Fibroblast of lung (primary cell): ENCODE results near the gene PDE12. TPM values are rescaled to one million over a fixed set of nuclear protein-coding genes. Genes with fewer than 3 reads are reported as not detected.

ENCODE experiments used
- DNase-seq, 2 donors: peaks; one replicate each; pipeline versions ENCODE4 v3.0.0 to v3.0.0-alpha.2; 2010; ENCODE audit warnings: low read depth in 2 of 2
- H2AFZ ChIP-seq: 2 replicates; pipeline ENCODE4 v1.5.1; 2012; ENCODE audit warnings: low read length, control low read depth, inconsistent platforms
- H3K27ac ChIP-seq: 2 replicates; pipeline ENCODE4 v1.5.1; 2011; ENCODE audit warnings: low read length, control low read depth; ENCODE audit not compliant: insufficient read depth
- H3K27me3 ChIP-seq: 2 replicates; pipeline ENCODE4 v1.5.1; 2011; ENCODE audit warnings: mild to moderate bottlenecking, low read length; ENCODE audit not compliant: control insufficient read depth, insufficient read depth
- H3K36me3 ChIP-seq: 2 replicates; pipeline ENCODE4 v1.5.1; 2011; ENCODE audit warnings: low read length; ENCODE audit not compliant: control insufficient read depth, insufficient read depth
- H3K4me1 ChIP-seq: 2 replicates; pipeline ENCODE4 v1.5.1; 2011; ENCODE audit warnings: low read length; ENCODE audit not compliant: control insufficient read depth, insufficient read depth; ENCODE audit errors: extremely low read depth
- H3K4me2 ChIP-seq: 2 replicates; pipeline ENCODE4 v1.5.1; 2011; ENCODE audit warnings: low read length, control low read depth; ENCODE audit not compliant: insufficient read depth; ENCODE audit errors: extremely low read depth
- H3K4me3 ChIP-seq, 4 experiments: fragments of 200-600 bp in 1 of 4; sonication (generic) in 1 of 4; replicated peaks in 1 of 4; 2 replicates each; pipeline ENCODE4 v1.5.1; 2011 to 2016; ENCODE audit warnings: low read length in 4 of 4, low read depth in 3 of 4, mild to moderate bottlenecking in 3 of 4, control low read depth in 2 of 4, inconsistent platforms in 1 of 4, mixed read lengths in 1 of 4; ENCODE audit not compliant: insufficient read depth in 1 of 4; ENCODE audit errors: control extremely low read depth in 1 of 4
- H3K79me2 ChIP-seq: 2 replicates; pipeline ENCODE4 v1.5.1; 2012; ENCODE audit warnings: mild to moderate bottlenecking, low read length, inconsistent platforms; ENCODE audit not compliant: control insufficient read depth, insufficient read depth
- H3K9ac ChIP-seq: 2 replicates; pipeline ENCODE4 v1.5.1; 2011; ENCODE audit warnings: mild to moderate bottlenecking, low read length, control low read depth; ENCODE audit not compliant: insufficient read depth
- H3K9me3 ChIP-seq: 2 replicates; pipeline ENCODE4 v1.5.1; 2012; ENCODE audit warnings: low read depth, low read length; ENCODE audit not compliant: control insufficient read depth, insufficient read depth
- H4K20me1 ChIP-seq: 2 replicates; pipeline ENCODE4 v1.5.1; 2011; ENCODE audit warnings: low read length; ENCODE audit not compliant: control insufficient read depth, insufficient read depth; ENCODE audit errors: extremely low read depth
- CTCF ChIP-seq, 2 donors: IDR thresholded peaks in 1 of 2; conservative IDR thresholded peaks in 1 of 2; 1 replicate in 1 of 2; 2 replicates in 1 of 2; pipeline ENCODE4 v1.5.1; 2011 to 2012; ENCODE audit warnings: low read length in 2 of 2, control low read depth in 1 of 2, inconsistent platforms in 1 of 2, low read depth in 1 of 2, mild to moderate bottlenecking in 1 of 2
- EZH2 ChIP-seq: IDR thresholded peaks from 2 replicates; pipeline ENCODE4 v1.5.1; 2012; ENCODE audit warnings: low read length, control low read depth, mild to moderate bottlenecking; ENCODE audit errors: missing control alignments
- polyA plus RNA-seq, 2 donors: library from polyadenylated mRNA; depleted of rRNA in 1 of 2; stranded (reverse) in 1 of 2; unstranded in 1 of 2; fragments of >200 nt; gene quantifications; 2 replicates each; pipeline ENCODE4 v1.2.1, GENCODE V29; 2011 to 2012; ENCODE audit warnings: missing spikeins in 1 of 2
- total RNA-seq: library from RNA; depleted of rRNA; stranded (reverse); fragments of >200 nt; gene quantifications from 2 replicates; pipeline ENCODE4 v1.2.1, GENCODE V29; 2014

PDE12 gene
- total and polyA plus RNA-seq, 2 donors (not counting 1 experiment from before 2014, with no cell fraction given), result 11.1 to 11.2 TPM

GRCh38 chr3:57559526-57559925, 3.5 kb downstream of the PDE12 start:
- Histone ChIP-seq H2AFZ (no peak overlapping the region), H3K9ac (no peak overlapping the region), H4K20me1 (no peaks in the 10 kb centered on the region), H3K4me2 (peak overlapping the region; percentile 32), H3K4me1 (peaks cover 2% of the 10 kb centered on the region), H3K27me3 (no peaks in the 10 kb centered on the region), H3K36me3 (no peaks in the 10 kb centered on the region), H3K27ac (no peak overlapping the region), H3K9me3 (no peaks in the 10 kb centered on the region), H3K79me2 (peaks cover 37% of the 10 kb centered on the region), H3K4me3 (no peak overlapping the region)
- peak; percentile 36 to 56 for DNase-seq
- no peak for TF ChIP-seq CTCF (conservative IDR thresholded peaks at IDR 0.05 in 1 of 2, IDR thresholded peaks at IDR 0.05 in 1 of 2; ENCODE audit: low read depth in 1 of 2, low read length in 2 of 2)

- H3K4me1 ChIP-seq, result no peaks in the 10 kb centered on the region
- TF ChIP-seq EZH2, result no peak
- TF ChIP-seq CTCF (conservative IDR thresholded peaks at IDR 0.05 in 1 of 2, IDR thresholded peaks at IDR 0.05 in 1 of 2; ENCODE audit: low read depth in 1 of 2, low read length in 2 of 2), result no peak
- H3K4me2 ChIP-seq, result no peak overlapping the region
- peaks cover 13% of the 10 kb centered on the region for H3K36me3 ChIP-seq
- H3K9me3 ChIP-seq, result no peaks in the 10 kb centered on the region
- no peak overlapping the region for H3K4me3 ChIP-seq
- H2AFZ ChIP-seq, result no peak overlapping the region
- no peak for DNase-seq
- peaks cover 12% of the 10 kb centered on the region for H3K79me2 ChIP-seq
- no peak overlapping the region for H3K9ac ChIP-seq
- H3K27ac ChIP-seq, result no peak overlapping the region
- H4K20me1 ChIP-seq, result peaks cover 2% of the 10 kb centered on the region
- no peaks in the 10 kb centered on the region for H3K27me3 ChIP-seq
These were observed 13.9 kb downstream of the PDE12 start for GRCh38 chr3:57569859-57570450.

GRCh38 chr3:57570878-57571277, 14.8 kb downstream of the PDE12 start:
- no peaks in the 10 kb centered on the region for H3K4me1 ChIP-seq
- no peaks in the 10 kb centered on the region for H3K27me3 ChIP-seq
- no peak overlapping the region for H3K4me3 ChIP-seq
- no peak overlapping the region for H3K9ac ChIP-seq
- peaks cover 4% of the 10 kb centered on the region for H4K20me1 ChIP-seq
- no peaks in the 10 kb centered on the region for H3K9me3 ChIP-seq
- no peak for DNase-seq
- H3K79me2 ChIP-seq, result peaks cover 19% of the 10 kb centered on the region
- peaks cover 13% of the 10 kb centered on the region for H3K36me3 ChIP-seq
- no peak overlapping the region for H3K27ac ChIP-seq
- no peak overlapping the region for H2AFZ ChIP-seq
- TF ChIP-seq CTCF (conservative IDR thresholded peaks at IDR 0.05 in 1 of 2, IDR thresholded peaks at IDR 0.05 in 1 of 2; ENCODE audit: low read depth in 1 of 2, low read length in 2 of 2) (no peak), EZH2 (no peak)
- no peak overlapping the region for H3K4me2 ChIP-seq
